Spleen (tissue), 11 donors: ENCODE measurements around the gene MYO7A. TPM values are rescaled to one million over a fixed set of nuclear protein-coding genes. Genes with fewer than 3 reads are reported as not detected.

Experiments used
- DNase-seq: peaks from one replicate; pipeline ENCODE4 v3.0.0-alpha.2; 2020
- H3K27ac ChIP-seq, 8 donors: fragments of 200-600 bp; sonication (generic) in 7 of 8; 1 replicate in 4 of 8; 2 replicates in 4 of 8; pipeline versions ENCODE4 v1.5.0 to v1.8.0; 2016 to 2021; ENCODE audit warnings: inconsistent platforms in 4 of 8, mild to moderate bottlenecking in 4 of 8, moderate library complexity in 1 of 8
- H3K27me3 ChIP-seq, 7 donors: fragments of 200-600 bp; sonication (generic) in 6 of 7; replicated peaks in 1 of 7; 1 replicate in 4 of 7; 2 replicates in 3 of 7; pipeline versions ENCODE4 v1.5.0 to v1.8.0; 2016 to 2021; ENCODE audit warnings: inconsistent platforms in 3 of 7, mild to moderate bottlenecking in 1 of 7
- H3K36me3 ChIP-seq, 6 donors: fragments of 200-600 bp; sonication (generic) in 5 of 6; 1 replicate in 4 of 6; 2 replicates in 2 of 6; pipeline versions ENCODE4 v1.5.0 to v1.8.0; 2016 to 2021; ENCODE audit warnings: inconsistent platforms in 2 of 6
- H3K4me1 ChIP-seq, 6 donors: fragments of 200-600 bp; sonication (generic) in 5 of 6; 1 replicate in 3 of 6; 2 replicates in 3 of 6; pipeline versions ENCODE4 v1.5.0 to v1.8.0; 2016 to 2021; ENCODE audit warnings: inconsistent platforms in 3 of 6
- H3K4me3 ChIP-seq, 8 donors: fragments of 200-600 bp; sonication (generic) in 7 of 8; 1 replicate in 4 of 8; 2 replicates in 4 of 8; pipeline versions ENCODE4 v1.5.0 to v1.8.0; 2016 to 2021; ENCODE audit warnings: inconsistent platforms in 4 of 8, mild to moderate bottlenecking in 4 of 8, moderate library complexity in 2 of 8
- H3K9me3 ChIP-seq, 8 donors: fragments of 200-600 bp; sonication (generic) in 7 of 8; 1 replicate in 4 of 8; 2 replicates in 4 of 8; pipeline versions ENCODE4 v1.5.0 to v1.8.0; 2016 to 2021; ENCODE audit warnings: inconsistent platforms in 4 of 8
- CTCF ChIP-seq, 11 experiments: fragments of 200-600 bp in 7 of 11; fragments of 450-650 bp in 4 of 11; sonication (generic) in 4 of 11; IDR thresholded peaks in 8 of 11; conservative IDR thresholded peaks in 3 of 11; 1 replicate in 7 of 11; 2 replicates in 4 of 11; pipeline versions ENCODE4 v1.4.0 to v1.8.0; 2016 to 2021; ENCODE audit warnings: antibody characterized with exemption in 11 of 11, inconsistent platforms in 4 of 11, mild to moderate bottlenecking in 1 of 11
- POLR2A ChIP-seq, 3 donors: fragments of 450-650 bp; IDR thresholded peaks; one replicate each; pipeline ENCODE4 v1.5.1; 2017; ENCODE audit warnings: antibody characterized with exemption in 3 of 3, mild to moderate bottlenecking in 1 of 3
- POLR2AphosphoS5 ChIP-seq, 3 donors: sonication (generic); formaldehyde crosslinking; IDR thresholded peaks; one replicate each; pipeline ENCODE4 v1.5.1; 2017; ENCODE audit warnings: antibody characterized with exemption in 3 of 3
- WGBS, 5 donors: extraction: QIAGEN DNeasy Blood & Tissue Kit in 3 of 5; methylation state at CpG; one replicate each; pipeline versions ENCODE4 v1.1.5 to v1.1.7; 2013 to 2018; 5-methylcytosine and 5-hydroxymethylcytosine counted together
- intact Hi-C: fragments of 100-400 bp; cut with DNase I; formaldehyde crosslinking; loops from one replicate; pipeline ENCODE4 v1.15.0; 2023; ENCODE audit warnings: low total_unique reads
- polyA plus RNA-seq, 3 donors: library from polyadenylated mRNA; stranded (reverse); fragments of 200-250 nt; gene quantifications; one replicate each; pipeline ENCODE4 v1.2.1, GENCODE V29; 2013
- total RNA-seq, 7 donors: library from RNA; depleted of rRNA in 3 of 7; stranded (reverse); fragments of >200 nt in 3 of 7; fragmentation: NEBNext Ultra II Directional in 4 of 7; extraction: Animal tissue kit (Norgen Biotek cat#: 25700) in 4 of 7; gene quantifications; one replicate each; pipeline versions ENCODE4 v1.1.0 to v1.2.1, GENCODE V29; 2016 to 2021
- donor health status: healthy with polysubstance abuse.
- donor health status: DM: no; HTN: no; CAD: no; lungs with moderate emphysema.
- donor health status: DM: no; HTN: no; CAD: no.
- donor health status: Bipolar disorder and iron deficiency.
- donor health status: healthy.
- donor health status: DM: no; HTN: no; CAD: no.
- donor health status: DM: yes; HTN: yes; CAD: no.

MYO7A gene
- total and polyA plus RNA-seq, 10 donors, result 3.5 to 147 (median 33.0) TPM

- H3K9me3 ChIP-seq, result no peaks in the 10 kb centered on the region
- TF ChIP-seq POLR2A (IDR thresholded peaks at IDR 0.05) (no peak), CTCF (IDR thresholded peaks at IDR 0.05 in 8 of 11, conservative IDR thresholded peaks at IDR 0.05 in 3 of 11) (no peak), POLR2AphosphoS5 (IDR thresholded peaks at IDR 0.05) (no peak)
- H3K4me3 ChIP-seq, result no peak overlapping the region
- peak; percentile 51 for DNase-seq
- no peak overlapping the region for H3K27ac ChIP-seq
- no peaks in the 10 kb centered on the region for H3K4me1 ChIP-seq
- intact Hi-C loops, result no loop called here
- H3K27me3 ChIP-seq, result no peaks in the 10 kb centered on the region
- H3K36me3 ChIP-seq, result peaks cover 0 to 60% (median 8%) of the 10 kb centered on the region in 6 donors
- 85 to 96% (median 86%) methylated on average over 12 to 18 of the region's 18 CpGs for WGBS, 5 donors
Measured at GRCh38 chr11:77213589-77214428, 85.8 kb downstream of the MYO7A start.

- 82 to 96% (median 88%) methylated on average over 4 to 9 of the region's 9 CpGs for whole genome bisulfite sequencing, 5 donors
- no peak for DNase-seq
Measured at GRCh38 chr11:77214557-77214956, 86.5 kb downstream of the MYO7A start.

GRCh38 chr11:77215106-77215505, 87.1 kb downstream of the MYO7A start:
- DNase-seq, result no peak
- 74 to 86% (median 80%) methylated on average over 3 of the region's 3 CpGs for WGBS, 5 donors
- Histone ChIP-seq H3K4me1 (no peaks in the 10 kb centered on the region), H3K36me3 (peaks cover 0 to 55% (median 8%) of the 10 kb centered on the region in 6 donors), H3K27ac (no peak overlapping the region), H3K4me3 (no peak overlapping the region), H3K9me3 (no peaks in the 10 kb centered on the region), H3K27me3 (no peaks in the 10 kb centered on the region)
- intact Hi-C loops, result no loop called here
- TF ChIP-seq POLR2A (IDR thresholded peaks at IDR 0.05) (no peak), CTCF (IDR thresholded peaks at IDR 0.05 in 8 of 11, conservative IDR thresholded peaks at IDR 0.05 in 3 of 11) (no peak), POLR2AphosphoS5 (IDR thresholded peaks at IDR 0.05) (no peak)

More at GRCh38 chr11:77214557-77214956, 86.5 kb downstream of the MYO7A start:
- intact Hi-C loops, result no loop called here
- Histone ChIP-seq H3K36me3 (peaks cover 0 to 55% (median 8%) of the 10 kb centered on the region in 6 donors), H3K9me3 (no peaks in the 10 kb centered on the region), H3K4me3 (no peak overlapping the region), H3K27ac (no peak overlapping the region), H3K27me3 (no peaks in the 10 kb centered on the region), H3K4me1 (no peaks in the 10 kb centered on the region)
- TF ChIP-seq POLR2A (IDR thresholded peaks at IDR 0.05) (no peak), POLR2AphosphoS5 (IDR thresholded peaks at IDR 0.05) (no peak), CTCF (IDR thresholded peaks at IDR 0.05 in 8 of 11, conservative IDR thresholded peaks at IDR 0.05 in 3 of 11) (no peak)

GRCh38 chr11:77217156-77217555, 89.1 kb downstream of the MYO7A start:
- WGBS, 5 donors, result 57 to 80% (median 69%) methylated on average over 2 of the region's 2 CpGs
- intact Hi-C loops, result no loop called here

More at GRCh38 chr11:77217156-77217555, 89.1 kb downstream of the MYO7A start:
- Histone ChIP-seq H3K4me1 (no peaks in the 10 kb centered on the region), H3K9me3 (no peaks in the 10 kb centered on the region), H3K27me3 (no peaks in the 10 kb centered on the region), H3K4me3 (no peak overlapping the region), H3K36me3 (peaks cover 0 to 35% (median 8%) of the 10 kb centered on the region in 6 donors), H3K27ac (no peak overlapping the region)
- no peak for TF ChIP-seq POLR2A (IDR thresholded peaks at IDR 0.05)
- no peak for TF ChIP-seq CTCF (IDR thresholded peaks at IDR 0.05 in 8 of 11, conservative IDR thresholded peaks at IDR 0.05 in 3 of 11)
- no peak for TF ChIP-seq POLR2AphosphoS5 (IDR thresholded peaks at IDR 0.05)
- DNase-seq, result no peak
